Type B pancreatic cell (in vitro differentiated cells): Measurements from ENCODE around the gene DNAH7. TPM values are rescaled to one million over a fixed set of nuclear protein-coding genes. Genes with fewer than 3 reads are reported as not detected.

Experiments used
- DNase-seq: peaks from one replicate; pipeline ENCODE4 v3.0.0; 2021; ENCODE audit warnings: mixed read lengths; ENCODE audit not compliant: unreplicated experiment; ENCODE audit errors: extremely low spot score
- H3K27ac Mint-ChIP-seq: 2 replicates; pipeline ENCODE4 v1.8.0; 2021; ENCODE audit warnings: mild to moderate bottlenecking, mixed read lengths
- H3K27me3 Mint-ChIP-seq: 2 replicates; pipeline ENCODE4 v1.8.0; 2021; ENCODE audit warnings: mixed read lengths
- H3K36me3 Mint-ChIP-seq: 2 replicates; pipeline ENCODE4 v1.8.0; 2021; ENCODE audit warnings: mixed read lengths
- H3K4me1 Mint-ChIP-seq: one replicate; pipeline ENCODE4 v1.8.0; 2021; ENCODE audit warnings: mixed read lengths; ENCODE audit not compliant: unreplicated experiment
- H3K4me3 Mint-ChIP-seq: 2 replicates; pipeline ENCODE4 v1.8.0; 2021; ENCODE audit warnings: mild to moderate bottlenecking, mixed read lengths
- H3K9me3 Mint-ChIP-seq: 2 replicates; pipeline ENCODE4 v1.8.0; 2021; ENCODE audit warnings: mixed read lengths
- total RNA-seq: library from RNA; stranded (reverse); gene quantifications from 2 replicates; pipeline ENCODE4 v1.2.1, GENCODE V29; 2021; ENCODE audit warnings: low replicate concordance
- TF ChIP-seq, protein P1 (sequence below): fragments of 200-600 bp; sonication (generic); conservative IDR thresholded peaks from 2 replicates; pipeline ENCODE4 v1.5.0; 2021; ENCODE audit warnings: antibody characterized with exemption, mild to moderate bottlenecking

The DNAH7 gene
- total RNA-seq, 1 donor from 2014 or later = 7.5 TPM

DNA sequence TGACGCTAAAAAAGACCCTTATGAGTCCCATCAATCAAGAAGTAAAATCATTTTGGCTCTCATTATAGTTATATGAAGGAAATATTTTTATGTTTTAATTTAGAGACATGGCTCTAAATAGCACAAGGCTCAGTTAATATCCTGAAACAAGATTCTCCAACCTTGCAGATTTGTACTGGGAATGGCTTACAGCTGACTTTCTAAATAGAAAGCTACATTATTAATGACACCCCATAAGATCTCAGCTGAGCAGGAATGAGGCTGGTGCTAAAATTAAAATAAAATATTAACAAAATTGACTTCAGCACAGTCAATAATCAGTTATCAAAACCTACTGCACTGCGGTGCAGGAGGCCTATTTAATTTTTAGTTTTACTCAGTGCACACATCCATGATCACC lies 274.8 kb downstream of the DNAH7 start:
- Mint-ChIP-seq H3K27ac (no peak overlapping the region), H3K36me3 (peaks cover 5% of the 10 kb centered on the region), H3K9me3 (peaks cover 12% of the 10 kb centered on the region), H3K4me1 (no peaks in the 10 kb centered on the region), H3K4me3 (no peak overlapping the region), H3K27me3 (no peaks in the 10 kb centered on the region)
- no peak for DNase-seq
- TF ChIP-seq, protein P1, sequence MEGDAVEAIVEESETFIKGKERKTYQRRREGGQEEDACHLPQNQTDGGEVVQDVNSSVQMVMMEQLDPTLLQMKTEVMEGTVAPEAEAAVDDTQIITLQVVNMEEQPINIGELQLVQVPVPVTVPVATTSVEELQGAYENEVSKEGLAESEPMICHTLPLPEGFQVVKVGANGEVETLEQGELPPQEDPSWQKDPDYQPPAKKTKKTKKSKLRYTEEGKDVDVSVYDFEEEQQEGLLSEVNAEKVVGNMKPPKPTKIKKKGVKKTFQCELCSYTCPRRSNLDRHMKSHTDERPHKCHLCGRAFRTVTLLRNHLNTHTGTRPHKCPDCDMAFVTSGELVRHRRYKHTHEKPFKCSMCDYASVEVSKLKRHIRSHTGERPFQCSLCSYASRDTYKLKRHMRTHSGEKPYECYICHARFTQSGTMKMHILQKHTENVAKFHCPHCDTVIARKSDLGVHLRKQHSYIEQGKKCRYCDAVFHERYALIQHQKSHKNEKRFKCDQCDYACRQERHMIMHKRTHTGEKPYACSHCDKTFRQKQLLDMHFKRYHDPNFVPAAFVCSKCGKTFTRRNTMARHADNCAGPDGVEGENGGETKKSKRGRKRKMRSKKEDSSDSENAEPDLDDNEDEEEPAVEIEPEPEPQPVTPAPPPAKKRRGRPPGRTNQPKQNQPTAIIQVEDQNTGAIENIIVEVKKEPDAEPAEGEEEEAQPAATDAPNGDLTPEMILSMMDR = no peak

DNA sequence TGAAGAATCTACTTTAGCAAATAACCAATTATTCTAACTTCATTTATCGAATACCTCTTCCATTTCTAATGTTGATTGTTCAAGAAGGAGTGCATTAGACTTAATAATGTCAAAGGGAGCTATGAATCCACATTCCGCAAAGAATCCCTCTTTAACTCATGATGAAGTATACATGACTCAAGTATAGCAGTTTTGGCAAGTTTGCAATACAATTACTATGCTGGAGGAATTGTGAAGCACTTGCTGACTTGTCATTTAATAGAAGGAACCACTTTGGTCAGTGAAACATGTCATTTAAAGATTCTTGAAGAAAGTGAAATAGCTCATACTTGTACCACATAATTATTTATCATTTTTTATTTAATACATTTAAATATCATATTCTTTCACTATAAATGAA lies 286.5 kb downstream of the DNAH7 start:
- H3K9me3 Mint-ChIP-seq = no peaks in the 10 kb centered on the region
- no peak overlapping the region for H3K4me3 Mint-ChIP-seq
- H3K27me3 Mint-ChIP-seq = no peaks in the 10 kb centered on the region
- DNase-seq = no peak
- TF ChIP-seq, protein P1 = no peak
- H3K27ac Mint-ChIP-seq = no peak overlapping the region
- no peaks in the 10 kb centered on the region for H3K36me3 Mint-ChIP-seq
- no peaks in the 10 kb centered on the region for H3K4me1 Mint-ChIP-seq

DNA sequence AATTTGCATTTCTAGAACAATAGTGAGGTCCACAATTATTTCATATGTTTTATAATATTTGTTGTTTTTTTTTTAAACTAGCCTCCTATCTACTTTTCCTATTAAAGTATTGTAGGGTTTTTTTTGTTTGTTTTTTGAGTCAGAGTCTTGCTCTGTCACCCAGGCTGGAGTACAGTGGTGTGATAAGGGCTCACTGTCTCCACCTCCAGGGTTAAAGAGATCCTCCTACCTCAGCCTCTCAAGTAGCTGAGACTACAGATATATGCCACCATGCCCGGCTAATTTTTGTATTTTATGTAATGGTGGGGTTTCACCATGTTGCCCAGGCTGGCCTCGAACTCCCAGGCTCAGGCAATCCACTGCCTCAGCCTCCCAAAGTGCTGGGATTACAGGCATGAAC lies 289.1 kb downstream of the DNAH7 start:
- no peak overlapping the region for H3K27ac Mint-ChIP-seq
- no peak overlapping the region for H3K4me3 Mint-ChIP-seq
- H3K36me3 Mint-ChIP-seq = no peaks in the 10 kb centered on the region
- TF ChIP-seq, protein P1 = no peak
- H3K27me3 Mint-ChIP-seq = no peaks in the 10 kb centered on the region
- no peaks in the 10 kb centered on the region for H3K4me1 Mint-ChIP-seq
- no peaks in the 10 kb centered on the region for H3K9me3 Mint-ChIP-seq
- DNase-seq = no peak

DNA sequence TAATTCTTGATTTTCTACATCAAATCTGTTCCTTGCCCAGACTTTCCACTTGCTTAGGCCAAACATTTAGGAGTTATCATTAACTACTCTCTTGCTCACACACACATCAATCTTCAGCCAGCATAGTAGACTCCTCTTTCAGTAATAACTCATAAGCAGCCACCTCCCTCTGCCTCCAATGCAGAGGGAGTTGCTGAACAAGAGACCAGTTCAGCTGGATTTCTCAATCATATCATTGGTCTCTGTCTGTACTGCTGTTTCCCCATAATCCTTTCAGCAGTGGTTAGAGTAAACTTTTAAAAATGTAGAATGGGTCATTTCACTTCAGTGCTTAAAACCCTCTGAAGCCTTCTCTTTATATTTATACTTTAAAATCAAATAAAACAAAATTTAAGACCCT lies 298.7 kb downstream of the DNAH7 start:
- Mint-ChIP-seq H3K9me3 (peaks cover 9% of the 10 kb centered on the region), H3K4me3 (no peak overlapping the region), H3K27ac (no peak overlapping the region), H3K36me3 (no peaks in the 10 kb centered on the region), H3K27me3 (no peaks in the 10 kb centered on the region), H3K4me1 (no peaks in the 10 kb centered on the region)
- TF ChIP-seq, protein P1 = no peak
- no peak for DNase-seq

DNA sequence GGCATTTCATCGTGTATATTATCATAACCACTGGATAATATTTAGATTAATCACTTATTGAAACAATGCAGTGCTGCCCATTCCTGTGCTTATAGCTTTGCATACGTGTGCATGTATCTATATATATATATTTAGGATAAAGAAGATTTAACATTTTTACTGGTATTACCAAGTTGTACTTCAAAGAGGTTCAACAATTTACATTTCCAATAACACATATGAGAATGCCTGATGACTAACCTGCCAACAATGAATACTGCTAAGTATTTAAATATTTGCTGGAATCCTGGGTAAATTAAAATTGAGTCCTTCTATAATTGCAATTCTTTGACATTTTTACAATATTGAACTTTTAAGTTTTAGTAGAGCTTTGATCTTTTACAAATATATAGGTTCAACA lies 300.2 kb downstream of the DNAH7 start:
- no peaks in the 10 kb centered on the region for H3K27me3 Mint-ChIP-seq
- H3K9me3 Mint-ChIP-seq = peaks cover 13% of the 10 kb centered on the region
- no peak overlapping the region for H3K27ac Mint-ChIP-seq
- H3K4me1 Mint-ChIP-seq = no peaks in the 10 kb centered on the region
- DNase-seq = no peak
- TF ChIP-seq, protein P1 = no peak
- H3K4me3 Mint-ChIP-seq = no peak overlapping the region
- no peaks in the 10 kb centered on the region for H3K36me3 Mint-ChIP-seq

DNA sequence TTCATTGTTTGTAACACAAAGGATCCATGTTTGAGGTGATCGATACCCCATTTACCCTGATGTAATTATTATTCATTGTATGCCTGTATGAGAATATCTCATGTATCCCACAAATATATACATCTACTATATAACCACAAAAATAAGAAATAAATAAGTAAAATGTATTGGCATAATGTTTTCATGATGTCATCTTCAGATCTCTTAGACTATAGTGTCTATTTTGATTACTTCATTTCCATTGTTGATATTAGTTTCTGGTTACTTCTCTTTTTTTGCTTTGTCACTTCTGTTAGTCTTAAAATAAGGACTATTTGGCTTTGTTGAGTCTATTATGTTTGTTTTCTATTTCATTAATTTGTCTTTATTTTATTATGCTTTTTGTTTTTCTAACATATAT lies 301.9 kb downstream of the DNAH7 start:
- Mint-ChIP-seq H3K4me3 (no peak overlapping the region), H3K9me3 (peaks cover 14% of the 10 kb centered on the region), H3K4me1 (no peaks in the 10 kb centered on the region), H3K27ac (no peak overlapping the region), H3K27me3 (no peaks in the 10 kb centered on the region), H3K36me3 (no peaks in the 10 kb centered on the region)
- TF ChIP-seq, protein P1 = no peak
- no peak for DNase-seq
